Raji (cell line): ENCODE results near the gene UVRAG.

Experiments used
- POLR2A ChIP-seq: IDR thresholded peaks from 2 replicates; pipeline ENCODE4 v1.6.1; 2011; ENCODE audit warnings: low read depth, low read length, control low read depth; ENCODE audit not compliant: insufficient read depth

UVRAG gene

DNA sequence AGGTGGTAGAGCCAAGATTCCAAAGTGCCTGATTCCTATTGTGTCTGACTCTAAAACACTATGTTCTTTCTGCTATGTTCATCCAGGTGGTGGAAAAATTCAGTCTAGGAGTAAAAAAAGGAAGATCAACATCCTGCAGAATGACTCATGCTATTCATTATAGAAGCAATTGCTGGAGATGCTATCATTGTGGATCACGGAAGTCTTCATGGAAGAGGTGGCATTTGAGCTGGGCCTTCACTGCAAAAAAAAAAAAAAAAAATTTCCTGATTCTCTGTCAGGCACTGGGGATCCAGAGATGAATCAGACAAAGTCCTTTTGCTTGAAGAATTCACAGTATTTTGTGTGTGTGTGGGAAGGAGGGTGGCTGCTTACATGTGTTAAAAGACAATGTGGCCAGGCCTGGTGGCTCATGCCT is 1.4 kb upstream of the UVRAG start:
- no peak for TF ChIP-seq POLR2A

DNA sequence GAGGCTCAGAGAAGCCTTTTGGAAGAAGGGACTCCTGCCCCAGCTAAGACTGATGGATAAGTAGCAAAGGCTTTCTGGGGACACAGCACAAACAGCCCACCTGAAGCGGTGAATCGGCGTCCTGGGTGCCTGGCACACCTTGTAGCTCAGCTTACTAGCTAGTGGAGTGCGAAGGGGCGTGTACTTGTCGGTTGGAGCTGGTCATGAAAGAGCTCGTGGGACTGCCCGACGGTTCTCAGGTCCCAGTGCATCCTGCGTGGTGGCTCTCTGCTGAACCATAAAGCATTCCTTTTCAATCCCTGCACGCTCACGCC is 690 bp upstream of the UVRAG start:
- peak; percentile 15; the same call in 1 of the 2 replicates for TF ChIP-seq POLR2A

DNA sequence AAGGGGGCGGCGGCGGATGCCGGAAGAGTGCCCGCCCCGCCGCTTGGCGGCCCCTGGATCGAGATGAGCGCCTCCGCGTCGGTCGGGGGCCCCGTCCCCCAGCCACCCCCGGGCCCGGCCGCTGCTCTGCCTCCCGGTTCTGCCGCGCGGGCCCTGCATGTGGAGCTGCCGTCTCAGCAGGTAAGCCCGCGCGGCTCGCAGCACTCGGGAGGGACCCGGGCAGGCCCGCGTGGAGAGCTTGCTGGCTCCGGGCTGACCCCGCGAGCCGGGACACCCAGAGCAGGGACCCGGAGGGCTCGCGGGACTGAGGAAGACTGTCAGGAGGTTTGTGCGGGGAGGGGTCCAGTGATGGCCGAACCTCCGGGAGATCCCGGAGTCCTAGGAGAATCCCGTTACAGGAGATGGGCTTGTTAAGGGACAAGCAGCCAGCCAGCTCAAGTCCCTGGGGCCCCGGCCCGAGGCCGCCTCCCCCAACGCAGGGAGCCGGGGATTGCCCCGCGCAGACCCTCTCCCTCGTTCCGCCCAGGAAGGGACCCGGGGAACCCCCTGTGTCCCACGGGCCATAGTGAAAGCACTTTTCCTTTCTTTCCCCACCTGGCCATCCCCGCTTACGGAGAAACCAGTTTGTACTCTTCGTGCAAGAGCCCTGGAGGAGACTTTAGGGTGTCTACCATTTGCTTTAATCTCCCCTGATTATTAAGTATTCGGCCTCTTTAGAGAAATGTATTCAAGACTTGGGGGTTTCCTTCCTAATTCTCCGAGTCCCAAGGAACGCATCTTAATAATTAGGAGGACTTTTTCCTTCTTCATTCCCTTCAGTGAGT is 547 bp downstream of the UVRAG start:
- no peak; the same call in none of the 2 replicates for TF ChIP-seq POLR2A

DNA sequence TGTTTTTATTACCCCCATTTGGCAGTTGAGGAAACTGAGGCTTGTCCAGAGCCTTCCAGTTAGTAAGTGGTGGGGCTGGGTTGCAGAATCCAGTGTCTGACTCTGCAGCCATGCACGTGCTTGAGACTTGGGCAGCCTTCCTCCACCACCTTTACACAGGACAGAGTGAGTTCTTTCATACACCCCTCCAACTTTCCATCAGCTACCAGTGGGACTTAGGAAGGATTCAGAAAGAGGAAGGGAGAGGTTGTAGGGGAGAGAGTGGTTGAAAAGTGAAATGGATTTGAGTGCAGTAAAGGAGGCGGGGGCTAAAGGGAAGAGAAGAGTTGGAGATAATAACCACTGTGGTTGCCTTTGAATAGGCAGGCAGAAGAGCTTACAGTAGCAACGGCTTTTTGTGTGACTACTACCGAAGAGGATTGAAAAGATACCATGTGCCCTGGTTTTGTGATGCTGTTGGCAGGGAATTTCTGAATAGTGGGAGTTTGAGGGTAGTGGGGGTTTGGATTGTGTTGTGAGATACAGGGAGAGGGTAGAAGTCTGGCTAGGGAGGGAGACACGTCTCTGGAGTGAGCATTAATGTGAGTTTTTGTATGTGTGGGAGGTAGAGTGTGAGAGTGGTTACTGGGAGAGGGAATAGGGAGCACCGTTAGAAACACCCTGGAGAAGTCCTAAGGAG is 1.7 kb downstream of the UVRAG start:
- 0 out of 2 replicates have a peak, but pooled peaks have one; percentile 27 for TF ChIP-seq POLR2A

DNA sequence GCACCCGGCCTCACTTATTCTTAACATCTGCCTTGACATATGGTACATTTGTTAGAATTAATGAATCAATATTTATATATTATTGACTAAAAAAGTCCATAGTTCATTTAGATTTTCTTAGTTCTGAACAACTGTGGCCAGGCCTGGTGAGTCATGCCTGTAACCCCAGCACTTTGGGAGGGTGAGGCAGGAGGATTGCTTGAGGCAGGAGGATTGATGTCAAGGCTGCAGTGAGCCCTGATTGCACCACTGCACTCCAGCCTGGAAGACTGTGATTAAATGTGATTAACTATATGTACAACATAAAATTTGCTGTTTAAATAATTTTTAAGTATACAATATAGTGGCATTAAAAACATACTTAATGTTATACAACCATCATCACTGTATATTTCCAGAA is 5.6 kb downstream of the UVRAG start:
- no peak for TF ChIP-seq POLR2A

DNA sequence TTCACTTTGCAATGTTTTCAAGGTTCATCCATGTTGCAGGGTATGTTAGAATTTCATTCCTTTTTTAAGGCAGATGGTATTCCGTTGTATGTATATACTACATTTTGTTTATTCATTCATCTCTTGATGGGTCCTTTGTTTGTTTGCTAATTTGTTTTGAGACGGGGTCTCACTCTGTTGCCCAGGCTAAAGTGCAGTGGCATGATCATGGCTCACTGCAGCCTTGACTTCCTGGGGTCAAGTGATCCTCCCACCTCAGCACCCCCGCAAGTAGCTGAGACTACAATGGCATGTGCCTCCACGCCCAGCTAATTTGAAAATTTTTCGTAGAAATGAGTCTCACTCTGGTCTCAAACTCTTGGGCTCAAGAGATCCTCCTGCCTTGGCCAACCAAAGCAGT is 6.2 kb downstream of the UVRAG start:
- no peak for TF ChIP-seq POLR2A

DNA sequence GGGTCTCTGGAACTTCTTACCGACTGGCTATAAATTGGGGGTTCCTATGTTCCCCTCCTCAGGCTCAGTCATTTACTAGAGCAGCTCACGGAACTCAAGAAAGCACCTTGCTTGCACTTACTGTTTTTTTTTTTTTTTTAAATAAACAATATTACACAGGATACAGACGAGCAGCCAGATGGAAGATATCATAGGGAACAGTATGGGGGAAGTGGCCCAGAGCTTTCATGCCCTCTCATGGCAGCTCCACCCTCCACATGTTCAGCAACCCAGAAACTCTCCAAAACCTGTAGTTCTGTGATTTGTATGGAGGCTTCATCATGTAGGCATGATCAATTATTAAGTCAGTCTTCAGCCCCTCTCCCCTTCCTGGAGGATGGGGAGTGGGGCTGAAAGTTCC is 7.5 kb downstream of the UVRAG start:
- no peak for TF ChIP-seq POLR2A

DNA sequence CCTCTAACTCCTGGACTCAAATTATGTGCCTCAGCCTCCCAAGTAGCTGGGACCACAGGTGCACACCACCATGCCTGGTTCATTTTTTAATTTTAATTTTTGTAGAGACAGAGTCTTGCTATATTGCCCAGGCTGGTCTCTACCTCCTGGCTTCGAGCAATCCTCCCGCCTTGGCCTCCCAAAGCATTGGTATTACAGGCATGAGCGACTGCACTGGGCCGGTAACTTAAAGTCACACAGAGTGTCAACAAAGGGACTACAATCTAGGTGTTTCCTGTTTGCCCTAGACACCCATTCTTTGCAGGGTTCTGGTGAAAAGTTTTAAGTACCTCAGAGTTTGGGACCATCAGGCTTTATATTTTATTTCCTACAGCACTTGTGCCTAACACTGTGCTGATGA is 8.4 kb downstream of the UVRAG start:
- TF ChIP-seq POLR2A = 0 out of 2 replicates have a peak, but pooled peaks have one; percentile 19

DNA sequence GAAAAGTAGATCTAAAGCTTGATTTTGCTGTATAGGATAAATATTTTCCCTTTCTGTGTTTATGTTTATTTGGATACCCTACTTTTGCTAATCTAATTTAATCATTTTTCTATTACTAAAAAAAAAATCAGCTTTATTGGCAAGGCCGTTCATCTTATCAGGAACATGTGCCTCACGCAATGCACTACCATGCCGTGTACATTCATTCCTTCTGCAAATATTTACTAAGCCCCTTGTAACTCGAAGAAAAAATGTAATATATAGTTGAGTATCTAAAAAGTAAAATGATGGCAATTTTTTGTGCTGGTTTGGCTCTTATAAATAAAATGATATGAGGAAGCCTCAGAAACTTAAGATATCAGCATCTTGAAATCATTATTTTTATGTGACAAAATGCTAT is 8.9 kb downstream of the UVRAG start:
- TF ChIP-seq POLR2A = no peak

DNA sequence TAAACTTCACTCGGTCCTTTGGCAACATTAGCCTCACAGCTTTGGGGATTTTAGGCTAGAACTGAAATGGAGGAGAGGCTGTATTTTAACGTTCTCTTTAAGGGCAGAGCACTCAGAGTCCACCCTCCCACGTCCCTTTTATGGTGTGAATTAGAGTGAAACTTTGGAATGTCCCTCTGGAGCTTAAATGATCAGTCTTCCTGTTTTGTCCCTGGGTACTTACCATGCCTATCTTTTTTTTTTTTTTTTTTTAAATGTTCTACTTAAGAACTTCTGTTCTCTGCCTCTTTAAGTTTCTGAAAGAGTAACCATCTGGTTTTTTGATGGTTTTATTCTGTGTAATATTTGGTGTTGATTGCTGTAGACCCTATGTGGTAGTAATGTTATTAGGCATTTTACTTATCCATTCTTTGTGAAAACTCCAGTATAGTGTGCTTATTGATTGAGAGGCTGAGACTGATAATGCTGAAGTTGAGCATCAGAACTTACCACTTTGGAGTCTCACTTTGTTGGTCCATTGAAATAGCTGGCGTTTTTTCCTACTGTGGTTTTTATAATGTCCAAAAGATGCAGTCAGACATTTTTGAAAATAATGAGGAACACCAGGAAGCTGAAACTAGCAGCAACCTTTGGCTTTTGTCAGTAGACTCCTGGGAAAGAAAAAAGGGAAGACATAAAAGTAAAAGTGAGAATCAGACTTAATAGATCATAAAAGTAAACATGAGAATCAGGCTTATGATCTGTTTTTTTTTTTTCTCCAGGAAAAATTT is 11.6 kb downstream of the UVRAG start:
- no peak for TF ChIP-seq POLR2A

DNA sequence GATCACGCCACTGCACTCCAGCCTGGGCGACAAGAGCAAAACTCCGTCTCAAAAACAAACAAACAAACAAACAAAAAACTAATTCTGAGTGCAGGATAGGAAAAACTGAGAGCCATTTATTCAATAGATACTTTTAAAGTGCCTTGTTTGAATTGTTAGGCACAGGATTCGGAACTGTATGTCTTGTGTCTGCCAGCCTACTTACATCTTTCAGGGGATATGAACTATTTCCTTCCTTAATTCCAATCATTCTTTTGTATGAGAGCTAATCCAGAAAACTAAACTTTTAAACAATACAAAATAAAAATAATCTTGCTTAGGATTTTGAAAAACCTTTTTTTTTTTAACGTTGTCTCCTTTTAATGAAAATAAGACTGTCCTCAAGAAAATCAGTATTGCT is 12.6 kb downstream of the UVRAG start:
- no peak for TF ChIP-seq POLR2A

DNA sequence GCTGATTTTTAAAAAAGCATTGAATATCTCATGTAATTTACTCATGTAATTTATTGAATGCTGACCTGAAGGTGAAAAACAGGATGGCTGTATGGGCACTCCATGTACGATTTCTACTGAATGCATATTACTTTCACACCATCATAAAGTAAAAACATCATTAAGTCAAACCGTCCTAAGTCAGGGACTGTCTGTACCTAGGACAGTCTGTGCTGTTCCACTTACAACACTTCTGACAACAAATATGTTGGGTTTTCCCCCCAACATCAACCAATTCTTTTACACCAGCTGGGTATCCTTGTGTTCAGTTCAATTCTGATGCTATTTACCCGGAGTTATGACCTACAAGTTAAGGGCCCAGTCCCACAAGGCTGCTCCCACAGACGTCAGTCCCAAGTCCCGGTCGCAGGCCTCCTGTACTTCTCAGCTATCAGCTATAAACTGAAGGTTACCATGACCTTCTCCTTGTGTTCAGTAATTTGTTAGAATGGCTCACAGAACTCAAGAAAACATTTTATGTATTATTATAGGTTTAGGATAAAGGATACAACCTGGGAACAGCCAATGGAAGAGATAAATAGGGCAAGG is 17.0 kb downstream of the UVRAG start:
- TF ChIP-seq POLR2A = no peak

DNA sequence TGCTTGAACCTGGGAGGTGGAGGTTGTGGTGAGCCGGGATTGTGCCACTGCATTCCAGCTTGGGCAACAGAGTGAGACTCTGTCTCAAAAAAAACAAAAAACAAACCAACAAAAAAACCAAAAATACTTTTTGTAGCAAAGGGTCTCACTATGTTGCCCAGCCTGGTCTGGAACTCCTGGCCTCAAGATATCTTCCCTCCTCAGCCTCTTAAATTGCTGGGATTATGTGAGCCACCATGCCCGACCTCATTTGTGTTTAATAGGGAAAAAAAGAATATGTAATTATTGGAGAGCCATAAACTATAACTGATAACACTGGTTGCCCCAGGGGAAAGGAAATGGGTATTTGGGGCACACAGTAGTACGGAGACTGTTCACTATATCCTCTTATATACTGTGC is 19.7 kb downstream of the UVRAG start:
- no peak for TF ChIP-seq POLR2A

DNA sequence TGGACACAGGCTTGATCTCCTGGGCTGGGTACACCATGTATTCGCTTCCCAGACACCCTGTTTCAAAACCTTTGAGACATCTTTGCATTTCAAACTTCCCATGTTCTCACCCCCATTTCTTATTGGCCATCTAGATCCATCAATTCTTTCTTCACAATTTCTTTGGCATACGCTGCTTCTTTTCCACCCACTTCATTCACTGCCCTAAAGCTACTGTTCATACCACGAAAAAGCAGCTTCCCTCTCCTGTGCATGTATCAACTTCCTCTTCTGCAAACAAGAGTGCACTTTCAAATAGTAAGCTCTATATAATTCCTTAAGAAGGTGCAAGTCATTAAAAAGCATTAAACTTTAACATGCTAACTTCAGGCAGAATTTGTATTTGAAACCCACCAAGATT is 21.4 kb downstream of the UVRAG start:
- no peak for TF ChIP-seq POLR2A

DNA sequence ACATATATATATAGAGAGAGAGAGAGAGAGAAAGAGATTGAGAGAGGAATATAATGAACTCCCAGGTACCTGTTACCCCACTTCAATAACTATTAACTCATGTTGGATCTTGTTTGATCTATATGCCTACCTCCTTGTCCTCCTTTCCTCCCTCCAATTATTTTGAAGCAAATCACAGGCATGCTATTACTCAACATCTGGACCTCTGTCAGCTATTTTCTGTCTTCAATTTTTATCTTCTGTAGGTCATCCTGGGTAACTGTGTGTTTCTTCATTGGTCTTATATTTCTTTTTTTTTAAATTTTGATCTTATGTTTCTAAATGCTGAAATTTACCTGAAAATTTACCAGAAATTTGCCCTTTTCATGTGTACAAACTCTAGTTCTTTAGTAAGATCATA is 24.8 kb downstream of the UVRAG start:
- TF ChIP-seq POLR2A = no peak
